ENCODE measurements around the gene LRP2BP.

The LRP2BP gene

DNA sequence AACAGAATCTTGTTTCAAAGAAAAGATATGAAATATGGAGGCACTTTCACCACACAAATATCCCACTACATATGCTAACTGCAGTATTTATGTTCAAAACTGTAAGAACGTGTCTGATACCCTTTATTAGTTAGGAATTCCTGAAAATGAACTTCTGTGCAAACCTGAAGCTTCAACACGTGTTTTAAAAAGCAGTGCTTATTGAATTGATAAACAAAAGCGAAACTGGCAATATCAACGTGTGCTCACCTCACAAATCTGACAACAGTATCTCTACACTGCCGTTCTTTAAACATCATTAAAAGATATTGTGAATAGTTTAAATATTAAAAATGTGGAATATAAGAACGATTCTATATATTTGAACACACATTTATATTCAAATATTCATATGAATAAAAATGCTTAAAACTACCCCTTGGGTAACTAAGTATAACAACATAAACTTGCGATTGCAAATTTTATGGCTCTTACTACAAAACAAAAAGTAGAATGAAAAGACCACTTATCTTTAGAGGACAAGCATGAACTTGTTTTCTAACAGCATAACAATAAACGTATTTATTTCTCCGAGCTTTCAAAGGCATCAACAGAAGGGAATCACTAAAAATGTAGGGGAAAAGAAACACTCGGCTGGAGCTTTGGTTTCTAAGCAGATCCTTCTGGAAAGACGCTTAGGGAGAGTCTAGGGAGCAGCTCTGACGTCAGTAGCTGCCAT lies at the start of gene LRP2BP:
LRP2BP (minus strand) TSS at position 687 of the 718 bp plus-strand sequence. CDS start 17,738 bp downstream, outside the sequence.
- DNase-seq = no peak

GRCh38 chr4:185445209-185445608 lies 49.5 kb upstream of the LRP2BP start:
- DNase-seq = no peak

DNA sequence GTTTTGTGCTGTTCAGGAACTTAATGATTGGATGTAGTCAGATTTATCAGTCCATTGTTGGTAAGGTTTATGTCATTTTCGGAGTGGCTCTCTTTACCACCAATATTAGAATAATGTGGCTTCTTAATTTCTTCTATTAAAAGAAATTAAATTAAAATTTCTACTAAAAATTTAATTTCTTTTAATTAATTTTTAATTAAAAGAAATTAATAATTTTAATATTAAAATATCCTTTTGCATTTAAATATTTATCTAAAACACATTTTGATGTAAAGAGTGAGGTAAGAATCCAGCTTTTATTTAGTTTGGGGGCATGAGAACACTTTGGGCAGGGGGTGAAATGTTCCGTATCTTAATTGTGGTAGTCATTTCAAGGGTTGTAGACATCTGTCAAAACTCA lies 45.8 kb upstream of the LRP2BP start:
- no peak for DNase-seq

- DNase-seq = no peak
Measured at GRCh38 chr4:185437809-185438208, 42.1 kb upstream of the LRP2BP start.

DNA sequence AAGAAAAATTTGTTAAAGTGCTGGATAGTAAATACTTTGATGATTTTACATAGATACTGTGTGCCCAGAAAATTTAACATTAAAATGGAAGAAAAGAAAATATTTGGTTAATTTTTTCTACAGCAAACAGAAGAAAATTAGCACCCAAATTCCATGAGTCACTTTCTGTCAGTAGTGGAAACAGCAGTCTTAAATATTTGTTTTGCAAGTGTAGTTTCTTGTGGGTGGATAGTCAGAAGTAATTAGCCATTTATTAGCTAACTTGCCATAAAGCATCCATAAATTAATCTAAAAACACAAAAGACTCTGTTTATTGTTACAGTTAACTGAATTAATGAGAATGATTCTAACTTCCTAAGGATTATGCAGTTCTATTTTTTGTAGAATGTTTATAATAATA lies 39.7 kb upstream of the LRP2BP start:
- no peak for DNase-seq

DNA sequence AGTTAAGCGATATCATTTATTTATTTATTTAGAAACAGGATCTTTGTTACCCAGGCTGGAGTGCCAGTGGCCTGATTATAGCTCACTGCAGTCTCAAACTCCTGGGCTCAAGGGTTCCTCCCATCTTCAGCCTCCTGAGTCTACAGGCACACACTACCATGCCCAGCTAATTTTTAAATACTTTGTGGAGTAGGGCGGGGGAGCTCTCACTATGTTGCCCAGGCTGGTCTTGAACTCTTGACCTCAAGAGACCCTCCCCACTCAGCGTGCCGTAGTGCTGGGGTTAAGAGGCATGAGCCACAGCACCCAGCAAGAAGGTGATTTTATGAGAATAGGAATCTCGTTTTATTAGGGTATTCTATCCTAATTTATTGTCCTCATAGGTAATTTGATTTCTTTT lies 33.9 kb upstream of the LRP2BP start:
- no peak for DNase-seq

GRCh38 chr4:185426960-185427688 lies 31.4 kb upstream of the LRP2BP start:
- no peak for DNase-seq

- DNase-seq = peak; percentile 81 to 85
Measured at GRCh38 chr4:185425647-185426352, 30.1 kb upstream of the LRP2BP start, which contains the start of gene UFSP2. Gene UFSP2, minus strand, starts transcription at chr4:185425964. Its CDS starts 96 bp downstream, at chr4:185425868.

- DNase-seq = peak in 1 of 2 experiments; percentile 18
Measured at GRCh38 chr4:185424905-185425646, 29.4 kb upstream of the LRP2BP start.

DNA sequence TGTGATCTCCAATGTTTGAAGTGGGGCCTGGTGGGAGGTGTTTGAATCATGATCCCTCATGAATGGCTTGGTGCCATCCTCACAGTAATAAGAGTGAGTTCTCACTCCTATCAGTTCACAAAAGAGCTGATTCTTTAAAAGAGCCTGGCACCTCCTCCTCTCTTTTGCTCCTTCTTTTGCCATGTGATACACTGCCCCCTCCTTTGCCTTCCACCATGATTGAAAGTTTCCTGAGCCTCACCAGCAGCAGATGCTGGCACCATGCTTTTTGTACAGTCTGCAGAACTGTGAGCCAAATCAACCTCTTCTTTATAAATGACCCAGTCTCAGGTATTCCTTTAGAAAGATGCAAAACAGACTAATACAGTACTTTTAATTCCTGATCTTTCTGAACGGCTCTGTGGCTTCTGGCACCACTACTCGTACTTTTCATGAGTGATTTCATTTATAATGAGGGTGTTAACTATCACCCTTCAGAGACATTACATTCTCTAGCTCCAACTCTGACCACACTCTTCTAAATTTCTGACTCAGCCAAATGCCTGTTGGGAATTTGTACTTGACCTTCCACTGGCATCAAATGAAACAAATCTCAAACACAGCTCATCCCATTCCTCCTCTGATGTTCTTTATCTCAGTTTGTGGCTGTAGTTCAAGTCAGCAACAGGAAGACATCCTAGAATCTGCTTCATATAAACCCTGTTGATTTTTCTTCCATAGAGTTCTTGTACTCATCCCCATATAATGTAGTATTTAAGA lies 25.8 kb upstream of the LRP2BP start:
- DNase-seq = no peak

GRCh38 chr4:185416955-185417354 lies 21.2 kb upstream of the LRP2BP start:
- no peak for DNase-seq

- no peak for DNase-seq
Measured at GRCh38 chr4:185412412-185412811, 16.7 kb upstream of the LRP2BP start.

DNA sequence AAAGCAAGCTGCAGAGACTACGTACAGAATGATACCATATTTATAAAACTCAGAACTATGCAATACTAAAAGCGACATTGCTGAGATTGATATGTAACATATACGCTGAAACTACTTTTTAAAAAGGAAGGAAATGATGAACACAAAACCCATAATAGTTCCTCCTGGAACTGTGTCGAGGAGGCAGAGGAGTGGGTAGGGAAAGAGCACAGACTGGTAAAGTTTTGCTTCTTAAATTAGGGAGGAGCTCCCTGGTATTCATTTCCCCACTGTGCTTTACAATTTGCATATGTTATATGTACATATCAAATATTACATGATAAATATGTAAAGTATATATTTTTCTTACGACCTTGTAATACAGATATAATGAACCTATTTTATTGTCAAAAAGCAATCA lies 16.1 kb upstream of the LRP2BP start:
- DNase-seq = no peak

DNA sequence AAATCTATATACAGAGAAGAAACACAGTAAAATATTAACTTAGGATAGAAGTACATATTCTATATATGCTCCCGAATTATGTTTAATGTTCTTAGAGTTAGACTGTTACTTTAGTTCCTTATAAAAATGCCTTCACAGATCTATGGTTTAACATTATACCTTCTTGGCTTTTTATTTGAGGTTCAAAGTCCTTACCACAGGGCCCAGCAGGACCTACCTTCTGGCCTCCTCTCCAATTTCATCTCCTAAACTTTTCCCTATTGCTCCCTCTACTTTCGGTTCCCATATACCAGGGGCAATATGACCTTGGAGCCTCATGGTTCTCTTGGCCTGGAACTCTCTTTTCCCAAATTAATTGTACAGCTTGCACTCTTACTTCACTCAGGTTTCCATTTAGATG lies 12.7 kb upstream of the LRP2BP start:
- no peak for DNase-seq

DNA sequence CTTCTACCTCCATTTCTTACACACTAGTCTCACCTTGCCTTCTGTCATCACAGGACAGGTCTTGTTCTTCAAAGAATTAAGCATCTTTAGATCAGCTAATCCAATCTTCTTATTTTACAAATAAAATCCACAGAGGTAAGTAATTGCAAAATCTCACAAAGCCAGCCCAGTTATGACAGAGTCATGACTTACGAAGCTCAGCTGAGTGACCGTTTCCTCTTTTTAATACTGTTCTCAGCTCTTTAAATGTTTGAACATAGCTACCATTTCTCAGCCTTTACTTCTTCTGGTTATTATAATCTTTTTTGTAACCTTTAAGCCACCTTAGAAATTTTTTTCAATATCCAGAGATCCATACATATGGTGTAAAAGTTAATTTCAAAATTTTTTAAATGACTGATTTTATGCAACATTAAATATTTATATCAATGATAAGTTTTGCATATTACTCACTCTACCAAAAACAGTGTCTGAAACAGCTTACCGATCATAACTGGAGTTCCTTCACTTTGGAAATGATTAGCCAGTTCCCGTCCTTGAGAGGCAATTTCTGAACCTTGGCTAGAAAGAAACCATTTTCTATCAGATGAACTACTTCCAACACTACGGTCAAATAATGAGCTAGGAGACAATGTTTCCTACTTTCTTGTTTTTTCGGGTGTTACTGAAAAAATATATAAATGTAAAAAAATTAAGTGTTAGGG lies 9.7 kb upstream of the LRP2BP start:
- no peak for DNase-seq

GRCh38 chr4:185404031-185404430 lies 8.3 kb upstream of the LRP2BP start:
- no peak for DNase-seq

GRCh38 chr4:185399466-185399865 lies 3.7 kb upstream of the LRP2BP start:
- no peak for DNase-seq

GRCh38 chr4:185398618-185399017 lies 2.9 kb upstream of the LRP2BP start:
- DNase-seq = no peak

GRCh38 chr4:185396724-185397385 lies 1.1 kb upstream of the LRP2BP start, which contains the start of gene ANKRD37:
Gene ANKRD37, plus strand, starts transcription at chr4:185396841. Its CDS starts 83 bp downstream, at chr4:185396924.
- no peak for DNase-seq

DNA sequence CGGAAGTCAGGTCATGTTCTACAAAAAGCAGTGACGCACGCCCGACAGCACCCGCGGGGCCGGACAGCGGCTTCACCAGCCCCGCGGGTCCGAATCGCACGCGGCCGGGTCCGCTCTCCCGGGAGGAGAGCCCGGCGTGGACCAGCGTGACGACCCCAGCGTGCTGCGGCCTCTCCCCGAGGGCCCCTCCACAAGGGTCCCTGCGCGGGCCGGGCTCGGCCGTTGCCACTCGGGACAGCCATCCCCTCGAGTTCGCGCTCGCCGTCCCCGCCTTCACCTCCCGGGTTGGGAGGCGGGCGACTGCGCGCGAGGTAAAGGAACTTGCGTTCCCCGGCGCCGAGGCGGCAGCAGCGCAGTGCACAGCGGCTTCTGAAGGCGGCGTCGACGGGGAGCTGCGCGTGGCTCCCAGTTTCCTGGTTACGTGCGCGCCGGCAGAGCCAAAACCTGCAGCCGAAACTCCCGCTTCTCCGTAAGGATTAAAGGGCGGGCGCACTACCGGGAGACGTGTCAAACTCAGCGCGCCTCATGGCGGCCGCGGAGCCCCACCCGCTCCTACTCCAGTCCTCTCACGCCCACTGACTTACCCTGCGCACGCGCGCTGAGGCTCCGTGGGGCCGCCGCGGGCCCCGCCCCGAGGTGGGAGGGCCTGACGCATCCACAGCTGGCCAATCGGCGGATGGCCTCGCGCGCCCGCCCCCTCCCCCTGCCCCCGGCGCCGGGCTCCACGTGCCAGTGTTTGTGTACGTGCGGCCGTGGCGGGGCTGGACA lies 416 bp upstream of the LRP2BP start:
- peak; percentile 96 to 97 for DNase-seq

Measured in activated CD4-positive, alpha-beta T cell treated with anti-CD3 and anti-CD28 coated beads, Interleukin-2, amount 50 U/mL, for 48 hours (primary cell).